Spinal cord (tissue), 10 donors: ENCODE measurements around the gene LTBP2. TPM values are rescaled to one million over a fixed set of nuclear protein-coding genes. Genes with fewer than 3 reads are reported as not detected.

Source experiments
- DNase-seq, 6 donors: peaks; one replicate each; pipeline versions ENCODE4 v3.0.0 to v3.0.0-alpha.2; 2013 to 2015; ENCODE audit warnings: low spot score in 6 of 6, low read depth in 4 of 6
- H3K27ac ChIP-seq: one replicate; pipeline ENCODE4 v1.5.1; 2013; ENCODE audit warnings: low read depth, low read length, control low read depth
- H3K27me3 ChIP-seq: one replicate; pipeline ENCODE4 v1.6.1; 2013; ENCODE audit warnings: low read length; ENCODE audit not compliant: control insufficient read depth, insufficient read depth
- H3K36me3 ChIP-seq: one replicate; pipeline ENCODE4 v1.6.1; 2013; ENCODE audit warnings: low read length; ENCODE audit not compliant: control insufficient read depth, insufficient read depth
- H3K4me1 ChIP-seq: one replicate; pipeline ENCODE4 v1.6.1; 2013; ENCODE audit warnings: low read length; ENCODE audit not compliant: control insufficient read depth, insufficient read depth
- H3K4me3 ChIP-seq: one replicate; pipeline ENCODE4 v1.5.1; 2013; ENCODE audit warnings: low read depth, low read length, control low read depth
- H3K9me3 ChIP-seq: one replicate; pipeline ENCODE4 v1.6.1; 2013; ENCODE audit warnings: low read length; ENCODE audit not compliant: control insufficient read depth, insufficient read depth
- WGBS: methylation state at CpG from one replicate; pipeline ENCODE4 v1.1.5; 2013; ENCODE audit warnings: missing lambda C conversion rate; ENCODE audit not compliant: insufficient coverage; 5-methylcytosine and 5-hydroxymethylcytosine counted together
- polyA plus RNA-seq, 2 donors: library from polyadenylated mRNA; unstranded; fragments of 120-200 nt; gene quantifications; one replicate each; pipeline ENCODE4 v1.2.1, GENCODE V29; 2013; ENCODE audit not compliant: insufficient read length in 2 of 2
- total RNA-seq, 2 donors: library from RNA; depleted of rRNA in 1 of 2; stranded (reverse); fragments of 120-200 nt in 1 of 2; fragments of >200 nt in 1 of 2; gene quantifications; one replicate each; pipeline versions ENCODE4 v1.2.3 to v1.2.4, GENCODE V29; 2013 to 2014
- donor health status: healthy.

Gene LTBP2
- total and polyA plus RNA-seq, 4 donors, result 2.2 to 23.9 (median 13.6) TPM

- Histone ChIP-seq H3K9me3 (no peaks in the 10 kb centered on the region), H3K4me3 (no peak overlapping the region), H3K36me3 (no peaks in the 10 kb centered on the region), H3K27ac (no peak overlapping the region), H3K27me3 (no peaks in the 10 kb centered on the region), H3K4me1 (peaks cover 10% of the 10 kb centered on the region)
- no peak for DNase-seq
- WGBS, result 88% methylated on average over 9 of the region's 12 CpGs
Observed at GRCh38 chr14:74641601-74642391, 29.8 kb upstream of the LTBP2 start.

- Histone ChIP-seq H3K27me3 (no peaks in the 10 kb centered on the region), H3K4me1 (peaks cover 13% of the 10 kb centered on the region), H3K36me3 (no peaks in the 10 kb centered on the region), H3K9me3 (no peaks in the 10 kb centered on the region), H3K4me3 (no peak overlapping the region), H3K27ac (no peak overlapping the region)
- DNase-seq, result no peak
- 100% methylated on average over 1 of the region's 1 CpG for WGBS
Observed at GRCh38 chr14:74638966-74639365, 26.9 kb upstream of the LTBP2 start.

GRCh38 chr14:74638066-74638465 lies 26.0 kb upstream of the LTBP2 start:
- Histone ChIP-seq H3K27me3 (no peaks in the 10 kb centered on the region), H3K36me3 (no peaks in the 10 kb centered on the region), H3K27ac (no peak overlapping the region), H3K9me3 (no peaks in the 10 kb centered on the region), H3K4me1 (peaks cover 13% of the 10 kb centered on the region), H3K4me3 (no peak overlapping the region)
- DNase-seq, result no peak
- 54% methylated on average over 7 of the region's 7 CpGs for WGBS

- Histone ChIP-seq H3K4me3 (no peak overlapping the region), H3K4me1 (peaks cover 13% of the 10 kb centered on the region), H3K36me3 (no peaks in the 10 kb centered on the region), H3K27ac (no peak overlapping the region), H3K9me3 (no peaks in the 10 kb centered on the region), H3K27me3 (no peaks in the 10 kb centered on the region)
- 14% methylated on average over 3 of the region's 3 CpGs for WGBS
- no peak for DNase-seq
Observed at GRCh38 chr14:74637178-74637550, 25.1 kb upstream of the LTBP2 start.

GRCh38 chr14:74636424-74637177 lies 24.6 kb upstream of the LTBP2 start:
- no peak for DNase-seq
- no peaks in the 10 kb centered on the region for H3K9me3 ChIP-seq
- H3K27ac ChIP-seq, result no peak overlapping the region
- WGBS, result 79% methylated on average over 9 of the region's 10 CpGs
- H3K27me3 ChIP-seq, result no peaks in the 10 kb centered on the region
- peaks cover 13% of the 10 kb centered on the region for H3K4me1 ChIP-seq
- H3K4me3 ChIP-seq, result no peak overlapping the region
- no peaks in the 10 kb centered on the region for H3K36me3 ChIP-seq

GRCh38 chr14:74635847-74636246 lies 23.8 kb upstream of the LTBP2 start:
- H3K27me3 ChIP-seq, result no peaks in the 10 kb centered on the region
- no peaks in the 10 kb centered on the region for H3K36me3 ChIP-seq
- H3K9me3 ChIP-seq, result no peaks in the 10 kb centered on the region
- peaks cover 13% of the 10 kb centered on the region for H3K4me1 ChIP-seq
- no peak overlapping the region for H3K4me3 ChIP-seq
- 93% methylated on average over 2 of the region's 3 CpGs for WGBS
- H3K27ac ChIP-seq, result no peak overlapping the region
- no peak for DNase-seq

GRCh38 chr14:74634964-74635363 lies 22.9 kb upstream of the LTBP2 start:
- H3K27ac ChIP-seq, result no peak overlapping the region
- H3K36me3 ChIP-seq, result no peaks in the 10 kb centered on the region
- 43% methylated on average over 2 of the region's 2 CpGs for WGBS
- H3K4me1 ChIP-seq, result peaks cover 13% of the 10 kb centered on the region
- DNase-seq, result no peak
- H3K9me3 ChIP-seq, result no peaks in the 10 kb centered on the region
- H3K4me3 ChIP-seq, result no peak overlapping the region
- H3K27me3 ChIP-seq, result no peaks in the 10 kb centered on the region

- H3K9me3 ChIP-seq, result no peaks in the 10 kb centered on the region
- no peak overlapping the region for H3K27ac ChIP-seq
- H3K27me3 ChIP-seq, result no peaks in the 10 kb centered on the region
- no peak for DNase-seq
- H3K4me1 ChIP-seq, result peaks cover 13% of the 10 kb centered on the region
- no peaks in the 10 kb centered on the region for H3K36me3 ChIP-seq
- WGBS, result no CpG with 5 or more reads among the region's 1 CpG
- H3K4me3 ChIP-seq, result no peak overlapping the region
Observed at GRCh38 chr14:74634481-74634880, 22.4 kb upstream of the LTBP2 start.

- DNase-seq, result no peak
- Histone ChIP-seq H3K27ac (no peak overlapping the region), H3K36me3 (no peaks in the 10 kb centered on the region), H3K27me3 (no peaks in the 10 kb centered on the region), H3K4me3 (no peak overlapping the region), H3K4me1 (no peaks in the 10 kb centered on the region), H3K9me3 (no peaks in the 10 kb centered on the region)
- WGBS, result 77% methylated on average over 8 of the region's 15 CpGs
Observed at GRCh38 chr14:74630881-74631690, 19.0 kb upstream of the LTBP2 start.
